ENCODE measurements around the gene COL21A1.
"Not testable (repeated sequence)": the region's sequence is repeated elsewhere in the genome, so short reads cannot be mapped to it uniquely, and the experiment has no call there.

COL21A1 gene

GRCh38 chr6:56246881-56247653 lies at the start of gene COL21A1:
COL21A1 (minus strand) TSS chr6:56247580; CDS start chr6:56182618, 64,962 bp downstream.
- no peak for DNase-seq

GRCh38 chr6:56293781-56294180 lies 46.4 kb upstream of the COL21A1 start:
- no peak for DNase-seq

- DNase-seq: no peak
Observed at GRCh38 chr6:56292505-56293181, 45.3 kb upstream of the COL21A1 start.

GRCh38 chr6:56291302-56291917 lies 44.0 kb upstream of the COL21A1 start:
- DNase-seq: no peak

GRCh38 chr6:56289721-56290120 lies 42.3 kb upstream of the COL21A1 start:
- no peak for DNase-seq

- DNase-seq: no peak
Observed at GRCh38 chr6:56288347-56288746, 41.0 kb upstream of the COL21A1 start.

- DNase-seq: no peak
Observed at GRCh38 chr6:56282391-56282790, 35.0 kb upstream of the COL21A1 start.

GRCh38 chr6:56280126-56280525 lies 32.7 kb upstream of the COL21A1 start:
- no peak for DNase-seq

- no peak for DNase-seq
Observed at GRCh38 chr6:56279331-56280080, 32.1 kb upstream of the COL21A1 start.

- DNase-seq: no peak
Observed at GRCh38 chr6:56278171-56278591, 30.8 kb upstream of the COL21A1 start.

GRCh38 chr6:56270812-56271441 lies 23.5 kb upstream of the COL21A1 start:
- DNase-seq: no peak

- no peak for DNase-seq
Observed at GRCh38 chr6:56268266-56268665, 20.9 kb upstream of the COL21A1 start.

- no peak for DNase-seq
Observed at GRCh38 chr6:56266011-56266410, 18.6 kb upstream of the COL21A1 start.

- no peak for DNase-seq
Observed at GRCh38 chr6:56263596-56264315, 16.4 kb upstream of the COL21A1 start.

GRCh38 chr6:56260593-56260992 lies 13.2 kb upstream of the COL21A1 start:
- DNase-seq: not testable (repeated sequence)

GRCh38 chr6:56259234-56260077 lies 12.1 kb upstream of the COL21A1 start:
- no peak for DNase-seq

- no peak for DNase-seq
Observed at GRCh38 chr6:56255349-56255748, 8.0 kb upstream of the COL21A1 start.

- no peak for DNase-seq
Observed at GRCh38 chr6:56250266-56250665, 2.9 kb upstream of the COL21A1 start.

- no peak for DNase-seq
Observed at GRCh38 chr6:56247654-56248122, 308 bp upstream of the COL21A1 start.

GRCh38 chr6:56246541-56246880 lies 869 bp downstream of the COL21A1 start:
- DNase-seq: no peak

GRCh38 chr6:56245903-56246351 lies 1.5 kb downstream of the COL21A1 start:
- DNase-seq: no peak

Measured in CD4-positive, alpha-beta T cell treated with Interleukin-17A for 4 hours (primary cell).